GM19035 (cell line): ENCODE results near the gene TEX28.
A peak's percentile ranks its signal among the peaks of the same experiment; 100 is the strongest.
"Not testable (repeated sequence)": the region's sequence is repeated elsewhere in the genome, so short reads cannot be mapped to it uniquely, and the experiment has no call there.

Experiments
- ATAC-seq: cut with Tn5 transposase; IDR thresholded peaks from one replicate; pipeline ENCODE4 v1.9.1; 2021; ENCODE audit not compliant: unreplicated experiment

The TEX28 gene

DNA sequence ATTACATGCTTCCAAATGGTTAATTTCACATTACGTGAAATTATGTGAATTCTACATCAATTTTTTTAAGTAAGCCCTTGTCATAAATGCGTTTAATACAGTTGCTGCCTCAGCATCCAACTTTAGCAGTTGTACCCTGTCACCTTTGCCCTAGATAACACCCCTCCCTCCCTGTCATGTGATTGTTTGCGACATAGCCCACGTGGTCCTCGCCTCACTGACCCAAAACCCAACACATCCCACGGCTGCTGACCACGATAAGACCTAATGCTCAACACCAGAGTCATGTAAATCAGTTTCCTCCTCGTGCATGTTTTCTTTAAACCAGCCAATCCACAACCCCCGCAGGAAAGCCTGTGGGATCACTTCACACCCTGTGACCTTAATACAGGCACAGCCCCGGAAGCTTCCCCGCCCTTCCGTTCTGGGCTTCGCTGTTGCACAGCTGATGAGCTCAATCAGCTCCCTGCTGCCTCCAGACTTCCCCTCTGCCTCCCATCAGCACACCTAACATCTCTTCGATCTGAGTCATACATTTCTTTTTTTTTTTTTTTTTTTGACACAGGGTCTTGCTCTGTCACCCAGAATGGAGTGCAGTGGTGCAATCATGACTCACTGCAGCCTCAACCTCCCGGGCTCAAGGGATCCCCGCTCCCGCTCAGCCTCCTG is 47.4 kb downstream of the TEX28 start:
- peak; percentile 81 for ATAC-seq

DNA sequence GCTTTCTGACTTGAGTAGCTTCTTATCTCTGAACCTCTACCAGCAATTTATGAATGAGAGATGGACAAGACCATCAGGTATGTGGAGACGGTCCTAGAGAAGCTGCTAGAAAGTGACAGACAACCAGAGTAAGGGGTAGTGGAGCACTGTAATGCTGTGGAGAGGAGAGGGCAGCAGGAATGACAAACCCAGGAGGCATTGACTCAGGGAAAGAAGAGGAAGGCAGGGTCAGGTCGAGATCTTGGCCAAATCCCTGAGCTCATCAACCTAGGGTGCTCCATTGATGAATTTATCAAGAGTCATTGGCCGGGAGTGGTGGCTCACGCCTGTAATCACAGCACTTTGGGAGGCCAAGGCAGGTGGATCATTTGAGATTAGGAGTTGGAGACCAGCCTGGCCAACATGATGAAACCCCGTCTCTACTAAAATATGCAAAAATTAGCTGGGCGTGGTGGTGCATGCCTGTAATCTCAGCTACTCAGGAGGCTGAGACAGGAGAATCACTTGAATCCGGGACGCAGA is 54.9 kb downstream of the TEX28 start:
- ATAC-seq = not testable (repeated sequence)

DNA sequence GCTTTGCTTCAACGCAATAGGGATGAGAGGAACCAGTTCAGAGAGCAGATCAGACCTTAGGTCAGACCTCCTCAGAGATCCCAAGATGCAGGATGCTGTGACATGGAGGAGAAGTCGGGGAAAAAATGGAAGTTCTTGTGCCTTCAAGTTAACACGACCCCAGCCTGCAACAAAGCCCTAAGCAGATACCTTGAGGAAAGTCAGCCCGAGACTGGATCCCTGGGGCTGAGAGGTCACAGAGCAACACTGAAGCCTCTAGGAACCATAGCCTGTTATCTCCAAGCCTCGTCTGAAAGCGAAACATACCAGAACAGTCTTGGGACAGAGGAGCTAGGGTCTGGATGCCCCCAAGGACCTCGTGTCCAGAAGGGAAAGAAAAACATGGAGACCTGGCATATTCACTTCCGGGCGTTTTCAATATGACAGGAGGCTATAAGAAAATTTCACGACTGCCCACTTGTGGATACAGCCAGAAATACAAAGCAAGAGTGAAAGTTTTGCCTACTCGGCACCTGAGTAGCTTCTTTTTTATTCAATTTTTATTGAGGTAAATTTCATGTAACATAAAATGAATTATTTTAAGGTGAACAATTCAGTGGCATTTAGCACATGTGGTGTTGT is 55.9 kb downstream of the TEX28 start:
- not testable (repeated sequence) for ATAC-seq

DNA sequence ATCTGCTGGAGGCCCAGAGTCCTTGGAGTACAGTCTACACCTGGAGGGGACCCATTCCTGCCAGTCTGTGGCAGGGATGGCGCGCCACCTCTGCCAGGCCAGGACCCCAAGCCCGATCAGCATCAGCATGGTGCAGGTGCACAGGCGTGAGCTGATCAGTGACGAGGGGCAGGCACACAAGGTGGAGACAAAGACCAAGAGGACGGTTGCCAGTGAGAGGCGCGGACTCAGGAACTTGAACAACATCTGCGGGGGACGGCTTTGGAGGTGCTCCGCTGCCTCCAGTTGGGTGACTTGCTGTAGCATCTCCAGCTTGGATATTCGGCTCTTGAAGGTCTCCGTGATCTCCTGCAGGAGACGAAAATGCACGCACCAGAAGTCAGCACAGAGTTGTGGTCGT is 61.3 kb downstream of the TEX28 start:
- not testable (repeated sequence) for ATAC-seq

DNA sequence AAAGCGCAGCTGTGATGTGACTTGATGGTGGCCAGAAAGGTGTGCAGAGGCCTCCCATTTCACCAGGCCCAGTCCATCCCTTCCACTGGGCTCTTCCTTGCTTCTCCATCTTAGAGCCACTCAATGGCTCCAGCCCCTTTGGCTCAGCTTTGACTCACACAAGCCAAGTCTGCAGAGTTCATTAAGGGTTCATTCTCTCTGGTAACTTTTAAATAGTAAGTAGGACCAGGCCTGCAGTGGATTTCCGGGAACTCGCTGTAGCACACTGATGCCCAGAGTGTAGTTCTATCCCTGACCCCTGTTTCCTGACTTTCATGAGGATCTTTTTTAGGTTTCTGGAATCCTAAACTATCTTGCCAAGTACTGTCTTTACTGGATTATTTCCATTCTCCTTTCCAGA is 63.5 kb downstream of the TEX28 start:
- not testable (repeated sequence) for ATAC-seq

DNA sequence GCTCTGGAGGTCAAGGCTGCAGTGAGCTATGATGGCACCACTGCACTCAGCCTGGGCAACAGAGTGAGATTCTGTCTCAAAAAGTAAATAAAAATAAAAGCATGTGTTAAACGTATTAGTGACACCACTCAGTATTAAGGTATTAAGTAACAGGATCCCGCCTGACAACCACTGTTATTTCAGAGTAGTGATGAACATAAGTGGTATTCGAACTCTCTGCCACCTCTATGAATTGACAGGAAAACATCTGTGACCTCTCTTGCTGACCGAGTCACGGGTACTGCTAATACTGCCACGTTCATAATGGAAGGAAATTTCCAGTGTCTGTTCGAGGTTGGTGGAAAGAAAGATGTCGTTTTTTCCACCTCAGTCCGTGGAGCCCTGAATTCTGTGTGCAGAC is 68.2 kb downstream of the TEX28 start:
- ATAC-seq = not testable (repeated sequence)

DNA sequence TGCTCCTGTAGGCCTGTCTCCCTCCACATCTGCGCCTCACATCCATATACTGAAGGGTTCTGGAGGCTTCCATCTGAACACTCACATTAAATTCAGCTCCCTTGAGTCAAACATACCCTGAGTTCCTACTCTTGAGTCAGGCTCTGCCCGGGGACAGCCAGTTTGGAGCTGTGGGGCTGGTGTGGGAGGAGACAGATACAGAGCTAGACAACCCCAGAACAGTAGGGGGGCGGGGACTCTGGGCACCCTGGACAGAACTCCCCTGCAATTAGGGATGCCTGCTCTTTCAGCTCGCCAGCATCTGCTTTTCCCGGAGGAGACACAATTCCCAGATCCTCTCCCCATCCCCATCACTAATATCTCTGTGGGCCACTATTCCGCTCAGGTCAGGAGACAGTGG is 69.6 kb downstream of the TEX28 start:
- not testable (repeated sequence) for ATAC-seq
